Erythroblast (primary cell): ENCODE measurements around the gene ACSF3.

Source experiments
- GATA1 ChIP-seq: IDR thresholded peaks from 2 replicates; pipeline ENCODE4 v1.6.1; 2011; ENCODE audit warnings: low read depth, mild to moderate bottlenecking, control low read depth, low read length, moderate library complexity
- POLR2A ChIP-seq: IDR thresholded peaks from 2 replicates; pipeline ENCODE4 v1.6.1; 2011; ENCODE audit warnings: mild to moderate bottlenecking, low read length

DNA sequence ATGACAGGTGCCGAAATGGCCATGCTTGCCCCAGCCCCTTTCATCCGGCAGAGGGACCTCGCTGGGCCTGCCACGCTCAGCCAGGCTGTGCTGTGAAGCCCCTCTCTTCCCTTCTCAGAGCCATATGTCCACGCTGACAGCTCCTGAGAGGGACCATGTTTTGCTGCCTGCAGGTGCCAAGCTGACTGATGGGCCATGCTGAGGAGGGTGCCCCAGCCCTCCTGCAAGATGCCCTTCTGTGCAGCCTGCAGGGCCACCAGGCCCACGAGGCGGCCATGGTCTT lies 44.8 kb downstream of the ACSF3 start:
- no peak for TF ChIP-seq POLR2A
- no peak for TF ChIP-seq GATA1
